HG02981 (cell line): Measurements from ENCODE around the gene KDM1A.

Source experiments
- ATAC-seq: cut with Tn5 transposase; IDR thresholded peaks from one replicate; pipeline ENCODE4 v1.9.1; 2021; ENCODE audit warnings: mild to moderate bottlenecking, moderate library complexity; ENCODE audit not compliant: unreplicated experiment

Gene KDM1A

DNA sequence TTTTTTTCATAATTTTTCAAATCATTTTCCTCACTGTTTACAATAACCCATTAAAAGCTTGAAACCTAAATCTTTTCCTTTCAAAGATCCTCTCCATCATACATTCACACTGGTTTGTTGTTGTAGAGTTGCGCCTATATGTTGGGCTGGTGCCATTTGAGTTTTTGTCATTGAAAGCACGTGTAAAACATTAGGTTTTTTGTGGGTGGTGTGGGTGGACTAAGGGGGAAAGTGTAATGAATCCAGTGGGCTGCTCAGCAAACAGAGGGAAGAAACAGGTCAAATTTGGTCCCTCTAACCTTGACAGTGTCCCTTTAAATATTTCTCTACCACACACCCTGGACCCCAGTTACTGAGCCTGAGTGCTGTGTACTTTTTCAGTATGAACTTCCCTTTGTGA, 46.8 kb downstream of the KDM1A start:
- no peak for ATAC-seq

DNA sequence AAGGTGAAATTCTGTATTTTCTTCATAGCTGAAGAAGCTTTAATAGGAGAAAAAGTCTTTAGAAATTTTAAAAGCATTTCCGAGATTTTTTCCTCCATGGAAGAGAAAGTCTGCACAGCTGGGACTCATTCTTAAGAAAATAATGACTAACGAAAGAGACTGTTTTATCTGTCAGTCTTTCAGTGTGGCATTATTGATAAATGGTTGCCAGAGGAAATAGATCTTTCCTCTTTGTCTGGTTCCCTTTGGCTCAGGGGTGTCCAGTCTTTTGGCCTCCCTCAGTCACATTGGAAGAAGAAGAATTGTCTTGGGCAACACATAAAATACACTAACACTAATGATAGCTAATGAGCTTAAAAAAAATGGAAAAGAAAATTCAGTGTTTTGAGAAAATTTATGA, 49.9 kb downstream of the KDM1A start:
- no peak for ATAC-seq

DNA sequence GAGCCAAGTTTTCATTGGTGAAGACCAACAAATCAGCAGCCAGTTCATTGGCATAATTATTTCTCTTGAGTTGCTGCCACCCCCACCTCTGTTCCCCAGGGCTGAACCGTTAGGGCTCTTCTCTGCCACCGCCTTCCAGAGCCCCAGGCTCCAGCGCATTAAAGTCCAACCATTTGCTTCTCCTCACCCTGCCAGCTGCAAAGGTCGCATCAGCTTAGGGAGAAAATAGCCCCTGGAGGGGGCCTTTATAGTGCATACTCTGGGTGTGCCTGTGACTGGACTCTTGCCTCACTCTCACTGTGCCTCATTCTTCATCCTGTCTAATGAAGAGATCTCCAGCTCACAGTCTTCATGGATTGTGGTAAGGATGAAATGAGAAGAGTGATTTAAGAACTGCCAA, 50.4 kb downstream of the KDM1A start:
- ATAC-seq, result no peak

DNA sequence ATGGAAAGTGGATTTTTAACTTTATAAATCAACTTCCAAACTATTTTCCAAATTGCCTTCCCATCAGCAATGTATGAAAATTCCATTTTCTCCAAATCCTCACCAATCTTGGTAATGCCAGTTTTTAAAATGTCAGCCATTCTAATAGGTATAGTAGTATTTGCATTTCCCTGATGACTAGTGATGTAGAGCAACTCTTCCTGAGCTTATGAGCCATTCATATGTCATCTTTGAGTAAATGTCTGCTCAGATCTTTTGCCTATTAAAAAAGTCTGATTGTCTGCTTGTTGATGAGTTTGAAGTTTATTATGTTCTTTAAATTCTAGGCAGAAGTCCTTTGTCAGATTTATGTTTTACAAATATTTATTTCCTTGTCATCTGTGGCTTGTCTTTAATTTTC, 54.7 kb downstream of the KDM1A start:
- no peak for ATAC-seq

DNA sequence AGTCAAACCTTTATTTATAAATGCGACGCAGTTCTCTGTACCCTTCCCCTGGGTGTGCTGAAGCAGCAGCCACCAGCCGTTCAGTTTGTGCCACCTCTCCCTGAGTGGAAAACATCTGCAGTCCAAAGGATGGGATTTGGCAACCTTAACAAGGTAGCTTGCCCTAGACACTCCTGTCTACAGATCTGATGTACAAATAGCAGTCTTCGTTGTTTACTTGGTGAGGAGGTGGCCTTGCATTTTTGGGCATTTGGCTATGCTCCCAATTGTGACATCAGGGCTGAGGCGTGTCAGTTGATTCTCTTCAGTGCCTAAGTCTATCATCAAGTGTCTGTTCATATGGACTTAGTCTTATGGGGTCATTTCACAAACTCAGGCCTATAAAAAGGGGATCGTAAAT, 59.8 kb downstream of the KDM1A start:
- no peak for ATAC-seq

DNA sequence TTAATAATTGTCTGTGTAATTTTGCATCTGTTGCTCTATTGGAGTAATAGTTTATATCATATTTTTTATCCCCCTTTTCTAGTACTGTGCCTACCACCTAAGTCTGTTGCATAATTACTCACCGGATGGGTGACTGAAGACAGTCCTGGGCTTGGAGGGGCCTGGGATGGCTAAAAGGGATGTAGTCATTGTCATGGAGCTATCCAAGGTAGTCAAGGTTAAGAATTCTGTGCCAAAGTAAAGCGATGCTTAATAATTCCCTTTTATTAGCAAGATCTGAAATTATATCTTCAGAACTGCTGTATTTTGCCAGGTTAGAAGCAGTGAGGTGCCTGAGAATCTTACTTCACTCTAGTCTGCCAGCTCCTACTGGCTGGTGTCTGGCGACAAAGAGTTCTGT, 61.6 kb downstream of the KDM1A start:
- ATAC-seq, result no peak

DNA sequence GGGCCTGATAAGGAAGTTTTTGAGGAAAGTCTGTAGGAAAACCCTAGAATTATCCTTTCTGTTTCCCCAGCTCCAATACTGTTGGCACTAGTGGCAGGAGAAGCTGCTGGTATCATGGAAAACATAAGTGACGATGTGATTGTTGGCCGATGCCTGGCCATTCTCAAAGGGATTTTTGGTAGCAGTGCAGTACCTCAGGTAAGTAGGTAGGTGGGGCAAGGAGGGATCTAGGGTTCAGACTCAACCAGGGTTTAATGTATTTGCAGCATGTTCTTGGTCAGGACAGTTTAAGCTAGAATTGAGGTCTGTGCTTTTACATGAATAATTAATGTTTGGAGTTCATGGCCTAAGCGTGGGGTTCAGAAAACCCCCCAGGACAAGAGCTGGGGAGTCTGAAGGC, 62.1 kb downstream of the KDM1A start:
- no peak for ATAC-seq

DNA sequence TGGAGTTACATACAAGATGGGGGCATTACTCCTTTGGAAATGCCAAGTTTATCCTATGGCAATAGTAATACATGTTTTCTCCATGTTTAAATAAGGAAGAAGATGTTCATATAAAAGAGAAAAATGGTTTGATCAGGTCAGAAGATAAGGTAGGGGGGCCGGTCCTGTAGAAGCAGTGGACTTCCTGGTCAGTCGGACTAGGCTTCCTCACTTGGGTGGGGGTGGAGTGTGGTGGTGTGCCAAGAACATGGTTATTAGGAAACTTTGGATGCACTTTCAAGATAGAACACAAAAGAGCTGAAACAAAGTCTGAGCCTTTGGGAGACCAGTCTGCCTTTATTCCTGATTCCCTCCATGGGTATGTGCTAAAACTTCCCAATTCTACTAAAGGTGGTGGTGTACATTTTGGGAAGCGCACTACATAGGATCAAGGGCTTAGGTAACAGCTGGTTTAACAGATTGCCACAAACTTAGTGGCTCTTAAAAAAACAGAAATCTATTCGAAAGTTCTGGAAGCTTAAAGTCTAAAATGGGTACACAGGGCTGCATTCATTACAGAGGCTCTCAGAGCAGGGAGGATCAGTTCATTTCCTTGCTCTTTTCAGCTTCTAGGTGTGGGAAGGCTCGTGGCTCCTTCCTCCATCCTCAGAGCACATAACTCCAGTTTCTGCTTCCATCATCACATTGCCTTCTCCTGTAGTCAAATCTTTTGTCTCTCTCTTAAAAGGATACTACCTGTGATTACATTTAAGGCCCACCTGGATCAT, 64.6 kb downstream of the KDM1A start:
- no peak for ATAC-seq

DNA sequence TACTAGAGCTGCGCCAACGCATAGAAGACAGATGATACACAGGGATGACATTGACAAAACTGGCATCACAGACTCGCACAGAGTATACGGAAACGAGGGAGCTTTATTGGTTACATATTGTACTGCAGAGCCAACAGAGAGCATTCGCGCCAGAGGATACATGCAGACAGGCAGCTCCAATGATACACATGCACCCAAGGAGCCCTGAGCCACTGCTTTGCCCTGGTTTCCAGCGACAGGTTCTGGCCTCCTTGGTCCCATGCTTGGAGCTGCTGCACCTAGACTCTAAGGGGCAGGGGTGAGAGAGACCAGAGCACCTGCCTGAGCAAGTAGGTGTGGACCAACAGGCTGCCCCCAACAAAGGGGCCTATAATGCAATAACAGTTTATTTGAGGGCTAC, 65.6 kb downstream of the KDM1A start:
- ATAC-seq, result no peak

DNA sequence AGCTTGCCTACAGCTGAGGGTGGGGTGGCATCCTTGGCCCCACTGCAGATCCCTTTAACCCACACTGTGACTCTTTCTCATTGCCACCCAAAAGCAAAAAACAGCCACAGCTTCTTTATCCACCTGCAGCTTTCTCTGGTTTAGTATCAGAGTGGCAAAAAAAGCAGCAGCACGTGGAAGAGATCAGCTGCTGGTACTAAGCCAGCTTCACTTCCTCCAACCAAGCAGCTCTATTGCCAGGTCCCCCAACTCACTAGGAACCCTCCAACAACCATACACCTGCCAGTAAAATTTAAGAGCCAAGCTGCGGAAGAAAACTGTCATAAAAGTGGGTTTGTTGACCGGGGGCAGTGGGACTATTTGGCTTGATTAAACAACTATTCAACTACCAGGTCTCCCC, 66.4 kb downstream of the KDM1A start:
- ATAC-seq, result no peak

DNA sequence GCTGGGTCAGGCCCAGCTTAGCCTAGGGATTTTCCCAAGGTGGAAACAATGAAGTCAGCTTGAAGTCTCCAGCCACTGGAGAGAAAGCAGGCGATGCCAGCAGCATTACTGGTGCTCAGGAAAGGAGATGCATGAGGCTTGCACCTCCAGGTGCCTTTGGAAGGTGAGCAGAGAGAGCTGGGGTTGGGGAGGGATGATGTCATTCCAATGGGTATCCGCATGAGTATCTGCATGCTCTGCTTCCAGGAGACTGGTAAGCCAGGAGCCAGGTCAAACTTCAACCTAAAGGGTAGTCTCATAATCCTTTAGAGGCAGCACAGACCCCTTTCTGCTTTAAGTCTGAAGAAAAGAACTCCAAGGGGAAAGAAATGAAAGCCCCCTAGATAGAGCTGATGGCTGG, 68.8 kb downstream of the KDM1A start:
- no peak for ATAC-seq

DNA sequence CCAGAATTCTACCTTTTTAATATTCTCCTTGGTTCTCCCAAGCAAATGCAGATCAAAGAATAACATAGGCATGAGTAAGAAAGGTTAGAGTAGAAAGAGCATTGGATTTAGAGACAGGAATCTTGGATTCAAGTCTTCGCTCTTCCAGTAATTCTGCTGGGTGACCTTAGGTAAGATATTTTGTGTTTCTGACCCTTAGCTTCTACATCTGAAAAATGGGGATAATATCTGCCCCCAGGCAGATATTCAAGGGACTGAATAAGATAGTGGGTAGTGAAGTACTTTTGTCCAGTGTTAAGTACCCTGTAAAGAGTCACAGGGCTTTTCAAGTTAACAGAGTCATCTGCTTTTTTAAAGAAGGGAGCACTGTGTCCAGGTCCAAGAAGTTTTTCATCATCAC, 70.8 kb downstream of the KDM1A start:
- no peak for ATAC-seq

DNA sequence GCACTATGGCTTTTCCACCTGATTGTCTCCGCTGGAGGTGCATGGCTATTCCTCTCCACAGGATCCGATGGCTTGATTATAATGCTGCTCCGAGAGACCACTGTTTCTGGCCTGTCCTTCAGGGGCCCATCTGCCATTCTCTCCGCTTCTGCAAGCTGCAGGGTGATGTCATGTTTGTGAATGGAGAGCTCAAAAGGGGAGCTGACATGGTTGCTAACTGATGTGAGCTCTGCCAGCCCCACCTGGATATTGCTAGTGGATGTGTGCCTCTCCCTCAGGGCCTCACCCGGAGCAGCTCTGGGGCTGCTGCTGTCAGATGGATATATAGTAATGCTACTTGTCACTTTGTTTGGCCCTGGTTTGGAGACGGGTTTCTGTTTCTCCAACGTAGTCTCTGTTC, 72.3 kb downstream of the KDM1A start:
- ATAC-seq, result no peak

DNA sequence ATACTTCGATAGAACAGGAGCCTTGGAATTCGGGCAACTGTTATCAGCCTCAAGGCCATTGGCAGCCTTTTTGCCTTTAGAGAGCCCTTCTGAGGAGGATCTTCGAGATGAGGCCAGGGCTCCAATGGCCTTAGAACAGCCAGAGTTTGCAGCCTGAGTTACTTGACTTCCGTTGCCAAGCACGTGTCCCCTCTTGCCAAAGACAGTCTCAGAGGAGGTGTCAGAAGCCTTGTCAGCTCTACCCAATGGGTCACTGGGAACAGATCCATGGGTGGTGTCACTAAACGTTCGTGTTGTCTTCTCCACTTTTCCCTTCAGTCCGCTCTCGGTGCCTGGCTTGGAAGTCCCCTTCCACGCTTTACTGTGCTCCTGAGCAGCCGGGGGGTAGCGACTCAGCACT, 73.2 kb downstream of the KDM1A start:
- no peak for ATAC-seq

DNA sequence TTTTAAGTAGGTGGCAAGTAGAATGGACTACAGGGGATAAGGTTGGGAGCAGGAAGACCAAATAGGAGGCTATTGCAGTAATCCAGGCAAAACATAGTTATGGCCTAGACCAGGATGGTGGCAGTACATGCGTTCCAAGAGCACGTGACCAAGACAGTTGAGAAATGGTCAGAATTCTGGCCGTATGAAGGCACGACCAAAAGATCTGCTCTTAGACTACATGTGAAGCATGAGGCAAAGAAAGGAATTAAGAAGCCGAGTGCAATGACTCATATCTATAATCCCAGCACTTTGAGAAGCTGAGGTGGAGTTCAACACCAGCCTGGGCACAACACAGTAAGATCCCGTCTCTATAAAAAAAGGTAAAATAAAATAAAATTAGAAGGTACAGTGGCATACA, 78.0 kb downstream of the KDM1A start:
- no peak for ATAC-seq

DNA sequence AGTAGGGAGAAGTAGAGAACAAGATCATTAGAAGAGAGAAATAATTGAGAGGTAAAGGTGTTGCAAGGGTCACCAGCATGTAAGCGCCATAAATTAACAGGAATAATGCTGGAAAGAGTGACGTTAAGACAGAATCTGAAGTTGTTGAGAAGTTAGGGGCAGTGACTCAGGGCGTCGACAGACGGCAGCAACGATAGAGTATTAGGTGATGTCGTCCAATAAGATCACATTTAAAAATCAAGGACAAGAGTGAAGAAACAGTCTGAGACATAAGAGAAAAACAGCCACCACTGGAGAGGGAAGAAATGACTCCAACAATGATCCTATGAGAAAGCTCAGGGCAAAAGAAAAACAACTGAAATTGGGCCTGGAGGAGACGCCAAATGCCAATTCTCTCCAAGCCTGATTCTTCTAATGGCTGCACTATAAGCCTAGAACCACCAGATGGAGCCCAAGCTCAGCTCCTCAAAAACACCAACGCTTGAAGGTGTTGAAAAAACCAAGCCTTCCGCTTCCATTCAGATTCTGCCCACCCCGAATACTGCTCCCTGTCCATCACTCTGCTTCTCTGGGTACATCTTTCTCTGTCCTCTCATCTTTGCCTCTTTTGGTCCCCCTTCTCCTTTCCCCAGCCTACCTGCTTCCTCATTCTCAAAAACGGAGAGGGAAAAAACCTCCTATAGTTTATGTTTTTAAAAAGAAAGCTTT, 79.3 kb downstream of the KDM1A start:
- no peak for ATAC-seq

DNA sequence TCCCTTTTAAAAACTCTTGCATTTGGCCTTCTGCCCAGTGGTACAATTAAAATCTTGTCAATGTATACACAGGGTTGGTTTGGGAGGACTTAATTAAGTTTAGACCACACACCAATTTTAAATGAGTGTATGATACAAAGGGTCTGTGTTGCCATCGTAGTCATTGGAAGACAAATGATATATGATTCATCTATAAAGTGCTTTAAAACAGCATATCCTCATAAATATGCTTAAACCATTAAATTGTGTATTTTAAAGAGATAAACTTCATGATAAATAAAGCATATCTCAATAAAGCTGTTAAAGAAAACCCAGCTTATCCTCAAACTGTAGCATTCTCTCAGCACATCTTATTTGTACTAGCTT, 79.9 kb downstream of the KDM1A start:
- no peak for ATAC-seq

DNA sequence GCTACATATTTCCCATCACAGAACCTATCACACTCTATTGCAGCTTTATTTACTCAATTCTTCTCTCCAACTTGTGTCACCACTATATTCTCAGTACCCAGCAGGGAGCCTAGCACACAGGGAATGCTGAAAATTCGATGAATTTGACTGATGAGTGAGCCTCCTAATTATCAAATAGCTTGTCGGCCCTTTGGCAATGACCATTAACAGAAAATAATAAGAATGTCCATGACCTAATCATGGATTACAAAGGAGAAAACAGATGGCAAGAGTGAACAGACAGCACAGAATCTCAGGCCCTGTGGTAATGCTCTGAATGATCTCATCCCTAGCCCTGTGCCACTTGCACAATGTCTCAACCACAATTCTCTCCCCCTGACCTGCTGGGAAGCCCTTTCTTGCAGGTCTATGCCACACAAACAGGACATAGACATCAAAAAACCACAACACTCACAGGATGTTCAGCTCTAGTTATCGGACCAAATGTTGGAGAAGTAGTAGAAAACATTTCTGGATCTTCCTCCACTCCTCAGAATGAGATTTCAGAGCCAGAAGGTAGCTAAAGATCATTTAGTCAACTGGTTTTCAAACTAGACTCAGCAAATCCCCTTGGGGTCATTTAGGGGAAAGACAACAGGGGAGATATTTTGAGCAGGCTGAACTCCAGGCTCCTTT, 80.9 kb downstream of the KDM1A start:
- peak; percentile 50 for ATAC-seq

DNA sequence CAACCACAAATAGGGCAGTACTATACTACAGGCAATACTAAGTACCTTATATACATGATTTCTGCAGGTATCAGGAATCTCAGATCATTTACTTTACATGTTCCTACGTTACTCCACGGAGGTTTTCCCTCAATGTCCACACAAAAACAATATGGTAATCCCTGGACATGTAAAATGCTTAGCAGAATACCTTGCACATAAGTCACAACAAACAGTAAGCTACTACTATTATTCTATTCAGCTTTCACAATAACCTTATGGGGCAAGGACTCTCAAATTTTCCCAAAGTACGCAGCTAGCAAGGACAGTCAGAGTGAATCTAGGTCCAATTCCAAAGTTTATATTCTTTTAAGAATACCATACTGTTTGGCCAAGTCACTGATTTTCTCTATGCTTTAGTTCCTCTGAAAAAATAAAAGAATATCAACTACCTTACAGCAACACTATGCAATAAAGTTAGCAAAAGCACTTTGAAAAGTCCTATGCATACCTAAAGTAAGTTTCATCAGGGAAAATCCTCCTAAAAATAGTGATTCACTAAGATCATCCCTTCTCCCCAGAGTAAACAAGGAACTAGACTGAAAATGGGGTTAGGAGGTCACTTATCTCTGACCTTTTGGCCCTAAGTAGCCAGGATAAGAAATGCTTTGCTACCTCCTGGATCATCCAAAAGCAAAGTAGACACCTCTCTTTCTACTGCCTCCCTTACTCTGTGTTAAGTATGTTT, 82.0 kb downstream of the KDM1A start:
- no peak for ATAC-seq

DNA sequence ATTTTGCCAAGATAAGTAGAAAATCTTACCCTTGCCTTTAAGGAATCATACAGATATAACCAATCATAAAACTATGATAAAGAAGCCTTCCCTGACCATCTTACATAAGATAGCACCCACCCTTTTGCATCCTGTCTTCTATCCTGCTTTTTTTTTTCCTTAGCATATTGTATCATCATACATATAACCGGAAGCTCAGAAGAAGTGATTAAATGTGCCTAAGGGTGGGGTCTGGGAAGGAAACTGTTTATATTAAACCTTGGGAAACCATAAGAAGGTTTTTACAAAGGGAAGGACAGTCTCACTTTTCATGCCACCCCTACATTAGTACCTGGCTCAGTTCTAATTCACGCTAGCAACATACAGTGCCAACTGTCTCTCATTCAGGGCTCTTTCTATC, 82.6 kb downstream of the KDM1A start:
- ATAC-seq, result no peak

DNA sequence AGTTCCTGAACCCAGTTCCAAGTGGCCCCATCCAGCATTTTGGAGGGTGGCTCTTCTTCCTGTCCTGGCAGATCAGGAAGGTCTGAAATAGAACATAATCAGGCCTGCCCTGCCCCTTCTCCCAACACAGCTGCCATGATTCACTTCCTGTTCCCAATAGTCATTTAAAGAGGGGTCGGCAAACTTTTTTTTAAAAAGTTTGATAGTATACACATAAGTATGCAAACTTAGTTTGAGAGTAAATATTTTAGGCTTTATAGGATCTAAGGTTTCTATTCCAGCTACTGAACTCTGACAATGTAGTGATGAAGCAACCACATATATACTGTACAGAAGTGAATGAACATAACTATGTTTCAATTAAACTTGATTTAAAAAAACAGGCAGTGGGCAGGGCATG, 83.0 kb downstream of the KDM1A start:
- ATAC-seq, result no peak
